NCI-H2227 treated with DMSO at 0.1 percent for 48 hours (cell line): ENCODE measurements around the gene ST3GAL5.

ENCODE experiments used
- DNase-seq: peaks from one replicate; lab custom pipeline; 2025; lab: John Stamatoyannopoulos, UW

ST3GAL5 gene

GRCh38 chr2:85806358-85807118 lies 82.3 kb downstream of the ST3GAL5 start:
- DNase-seq = no peak

- no peak for DNase-seq
These were observed 84.2 kb downstream of the ST3GAL5 start for GRCh38 chr2:85804583-85804982.

GRCh38 chr2:85803704-85804425 lies 84.9 kb downstream of the ST3GAL5 start:
- no peak for DNase-seq

GRCh38 chr2:85802354-85803103 lies 86.3 kb downstream of the ST3GAL5 start:
- no peak for DNase-seq

- DNase-seq = no peak
These were observed 86.9 kb downstream of the ST3GAL5 start for GRCh38 chr2:85801871-85802270.

- DNase-seq = no peak
These were observed 88.2 kb downstream of the ST3GAL5 start for GRCh38 chr2:85800586-85800985.

GRCh38 chr2:85799215-85799956 lies 89.4 kb downstream of the ST3GAL5 start:
- no peak for DNase-seq

GRCh38 chr2:85797921-85798320 lies 90.9 kb downstream of the ST3GAL5 start:
- DNase-seq = no peak

GRCh38 chr2:85797263-85797660 lies 91.5 kb downstream of the ST3GAL5 start:
- no peak for DNase-seq

- no peak for DNase-seq
These were observed 92.2 kb downstream of the ST3GAL5 start for GRCh38 chr2:85796341-85797262.

GRCh38 chr2:85796046-85796340 lies 92.8 kb downstream of the ST3GAL5 start:
- no peak for DNase-seq

- no peak for DNase-seq
These were observed 93.3 kb downstream of the ST3GAL5 start for GRCh38 chr2:85795331-85796045.

- DNase-seq = no peak
These were observed 94.2 kb downstream of the ST3GAL5 start for GRCh38 chr2:85794491-85795121.

GRCh38 chr2:85794038-85794441 lies 94.8 kb downstream of the ST3GAL5 start:
- no peak for DNase-seq

- DNase-seq = no peak
These were observed 95.2 kb downstream of the ST3GAL5 start for GRCh38 chr2:85793584-85793983.

GRCh38 chr2:85792783-85793441 lies 95.9 kb downstream of the ST3GAL5 start:
- no peak for DNase-seq

GRCh38 chr2:85791704-85792565 lies 96.9 kb downstream of the ST3GAL5 start:
- no peak for DNase-seq

- no peak for DNase-seq
These were observed 98.1 kb downstream of the ST3GAL5 start for GRCh38 chr2:85790499-85791188.
